Measurements from ENCODE around the gene PNPLA7.
"Not testable (repeated sequence)": the region's sequence is repeated elsewhere in the genome, so short reads cannot be mapped to it uniquely, and the experiment has no call there.

The PNPLA7 gene

GRCh38 chr9:137575716-137576411, 25.7 kb upstream of the PNPLA7 start:
- no peak for DNase-seq (ENCODE audit: low read depth, low spot score)

GRCh38 chr9:137575364-137575715, 25.1 kb upstream of the PNPLA7 start:
- no peak for DNase-seq (ENCODE audit: low read depth, low spot score)

- no peak for DNase-seq (ENCODE audit: low read depth, low spot score)
These were observed 24.0 kb upstream of the PNPLA7 start for GRCh38 chr9:137574192-137574591.

GRCh38 chr9:137570566-137570965, 20.4 kb upstream of the PNPLA7 start:
- no peak for DNase-seq (ENCODE audit: low read depth, low spot score)

GRCh38 chr9:137569609-137570203, 19.5 kb upstream of the PNPLA7 start:
- no peak for DNase-seq (ENCODE audit: low read depth, low spot score)

- DNase-seq (ENCODE audit: low read depth, low spot score) = not testable (repeated sequence)
These were observed 18.2 kb upstream of the PNPLA7 start for GRCh38 chr9:137568445-137568844.

- no peak for DNase-seq (ENCODE audit: low read depth, low spot score)
These were observed 14.7 kb upstream of the PNPLA7 start for GRCh38 chr9:137564817-137565411.

- DNase-seq (ENCODE audit: low read depth, low spot score) = no peak
These were observed 13.9 kb upstream of the PNPLA7 start for GRCh38 chr9:137564134-137564533.

GRCh38 chr9:137558127-137558526, 7.9 kb upstream of the PNPLA7 start:
- no peak for DNase-seq (ENCODE audit: low read depth, low spot score)

- peak; percentile 86 for DNase-seq (ENCODE audit: low read depth, low spot score)
These were observed 6.1 kb upstream of the PNPLA7 start for GRCh38 chr9:137556069-137556838.

GRCh38 chr9:137555179-137555578, 5.0 kb upstream of the PNPLA7 start:
- no peak for DNase-seq (ENCODE audit: low read depth, low spot score)

GRCh38 chr9:137554349-137554748, 4.1 kb upstream of the PNPLA7 start:
- DNase-seq (ENCODE audit: low read depth, low spot score) = no peak

- DNase-seq (ENCODE audit: low read depth, low spot score) = not testable (repeated sequence)
These were observed 3.5 kb upstream of the PNPLA7 start for GRCh38 chr9:137553654-137554053.

- no peak for DNase-seq (ENCODE audit: low read depth, low spot score)
These were observed 2.0 kb upstream of the PNPLA7 start for GRCh38 chr9:137552022-137552768.

- peak; percentile 96 for DNase-seq (ENCODE audit: low read depth, low spot score)
These were observed 1.2 kb upstream of the PNPLA7 start, which contains the start of gene MRPL41 for GRCh38 chr9:137551264-137552021. MRPL41 (plus strand) TSS chr9:137551879; CDS start chr9:137552082, 203 bp downstream.

GRCh38 chr9:137550958-137551263, 709 bp upstream of the PNPLA7 start:
- not testable (repeated sequence) for DNase-seq (ENCODE audit: low read depth, low spot score)

- no peak for DNase-seq (ENCODE audit: low read depth, low spot score)
These were observed 2.3 kb downstream of the PNPLA7 start for GRCh38 chr9:137547687-137548543.

- DNase-seq (ENCODE audit: low read depth, low spot score) = peak; percentile 16
These were observed 5.1 kb downstream of the PNPLA7 start for GRCh38 chr9:137545123-137545522.

GRCh38 chr9:137544176-137544760, 5.9 kb downstream of the PNPLA7 start:
- DNase-seq (ENCODE audit: low read depth, low spot score) = peak; percentile 21

All from astrocyte of the hippocampus (primary cell).